ENCODE measurements around the gene ABCF2.
A peak's percentile ranks its signal among the peaks of the same experiment; 100 is the strongest.

Gene ABCF2

GRCh38 chr7:151176401-151176800, 50.6 kb downstream of the ABCF2 start:
- no peak overlapping the region for H3K4me3 ChIP-seq (ENCODE audit: severe bottlenecking)
- peaks cover 17% of the 10 kb centered on the region for H3K27me3 ChIP-seq (ENCODE audit: insufficient read depth, poor library complexity, severe bottlenecking)
- ATAC-seq (ENCODE audit: low read depth), result no peak
- H3K36me3 ChIP-seq (ENCODE audit: low read depth), result no peaks in the 10 kb centered on the region
- no peak overlapping the region for H3K27ac ChIP-seq (ENCODE audit: poor library complexity, severe bottlenecking)
- no peak for TF ChIP-seq CTCF (IDR thresholded peaks at IDR 0.05; ENCODE audit: poor library complexity, severe bottlenecking)
- DNase-seq (ENCODE audit: low spot score), result no peak
- no peaks in the 10 kb centered on the region for H3K4me1 ChIP-seq (ENCODE audit: insufficient read depth, poor library complexity, severe bottlenecking)
- H3K9me3 ChIP-seq (ENCODE audit: severe bottlenecking), result no peaks in the 10 kb centered on the region

GRCh38 chr7:151175793-151176311, 51.2 kb downstream of the ABCF2 start:
- H3K27ac ChIP-seq (ENCODE audit: poor library complexity, severe bottlenecking), result no peak overlapping the region
- H3K4me3 ChIP-seq (ENCODE audit: severe bottlenecking), result no peak overlapping the region
- H3K9me3 ChIP-seq (ENCODE audit: severe bottlenecking), result no peaks in the 10 kb centered on the region
- ATAC-seq (ENCODE audit: low read depth), result no peak
- no peak for DNase-seq (ENCODE audit: low spot score)
- no peak for TF ChIP-seq CTCF (IDR thresholded peaks at IDR 0.05; ENCODE audit: poor library complexity, severe bottlenecking)
- H3K36me3 ChIP-seq (ENCODE audit: low read depth), result no peaks in the 10 kb centered on the region
- H3K4me1 ChIP-seq (ENCODE audit: insufficient read depth, poor library complexity, severe bottlenecking), result no peaks in the 10 kb centered on the region
- peaks cover 17% of the 10 kb centered on the region for H3K27me3 ChIP-seq (ENCODE audit: insufficient read depth, poor library complexity, severe bottlenecking)

- ATAC-seq (ENCODE audit: low read depth), result no peak
- Histone ChIP-seq H3K27ac (ENCODE audit: poor library complexity, severe bottlenecking) (no peak overlapping the region), H3K9me3 (ENCODE audit: severe bottlenecking) (no peaks in the 10 kb centered on the region), H3K4me3 (ENCODE audit: severe bottlenecking) (no peak overlapping the region), H3K27me3 (ENCODE audit: insufficient read depth, poor library complexity, severe bottlenecking) (peaks cover 18% of the 10 kb centered on the region), H3K4me1 (ENCODE audit: insufficient read depth, poor library complexity, severe bottlenecking) (no peaks in the 10 kb centered on the region), H3K36me3 (ENCODE audit: low read depth) (no peaks in the 10 kb centered on the region)
- no peak for DNase-seq (ENCODE audit: low spot score)
- TF ChIP-seq CTCF (IDR thresholded peaks at IDR 0.05; ENCODE audit: poor library complexity, severe bottlenecking), result no peak
These were observed 51.8 kb downstream of the ABCF2 start for GRCh38 chr7:151175047-151175792.

- Histone ChIP-seq H3K9me3 (ENCODE audit: severe bottlenecking) (no peaks in the 10 kb centered on the region), H3K4me1 (ENCODE audit: insufficient read depth, poor library complexity, severe bottlenecking) (no peaks in the 10 kb centered on the region), H3K36me3 (ENCODE audit: low read depth) (no peaks in the 10 kb centered on the region), H3K27ac (ENCODE audit: poor library complexity, severe bottlenecking) (no peak overlapping the region), H3K4me3 (ENCODE audit: severe bottlenecking) (no peak overlapping the region), H3K27me3 (ENCODE audit: insufficient read depth, poor library complexity, severe bottlenecking) (peaks cover 26% of the 10 kb centered on the region)
- no peak for TF ChIP-seq CTCF (IDR thresholded peaks at IDR 0.05; ENCODE audit: poor library complexity, severe bottlenecking)
- DNase-seq (ENCODE audit: low spot score), result no peak
- peak; percentile 71 for ATAC-seq (ENCODE audit: low read depth)
These were observed 52.6 kb downstream of the ABCF2 start for GRCh38 chr7:151174246-151175046.
